Measurements from ENCODE around the gene LPCAT4.

Gene LPCAT4

GRCh38 chr15:34337557-34338306, 29.3 kb downstream of the LPCAT4 start, which contains the start of gene SLC12A6:
TSS of gene SLC12A6 (minus strand) at chr15:34337781. CDS start at chr15:34336680, 1,101 bp downstream.
- peaks cover 34% of the 10 kb centered on the region for H3K36me3 Mint-ChIP-seq (ENCODE audit: low read depth)
- no peaks in the 10 kb centered on the region for H3K27me3 Mint-ChIP-seq
- H3K27ac Mint-ChIP-seq, result peak within 1 kb of the TSS; percentile 90
- intact Hi-C loops (cut with micrococcal nuclease), result loop anchor here (5.0 to 10.0 kb wide), 3 partner anchors 110 to 1183 kb away; partner anchors contain the start of genes EMC4, EMC7 and PGBD4
- peak within 1 kb of the TSS; percentile 95 for H3K4me3 Mint-ChIP-seq
- H3K4me1 Mint-ChIP-seq (ENCODE audit: low read depth), result peaks cover 51% of the 10 kb centered on the region
- H3K9me3 Mint-ChIP-seq, result no peaks in the 10 kb centered on the region

GRCh38 chr15:34336991-34337556, 29.9 kb downstream of the LPCAT4 start:
- Mint-ChIP-seq H3K9me3 (no peaks in the 10 kb centered on the region), H3K36me3 (ENCODE audit: low read depth) (peaks cover 32% of the 10 kb centered on the region), H3K4me1 (ENCODE audit: low read depth) (peaks cover 50% of the 10 kb centered on the region), H3K27ac (peak overlapping the region; percentile 90), H3K4me3 (peak overlapping the region; percentile 95), H3K27me3 (no peaks in the 10 kb centered on the region)
- intact Hi-C loops (cut with micrococcal nuclease), result loop anchor here (5.0 to 10.0 kb wide), 3 partner anchors 110 to 1182 kb away; partner anchors contain the start of genes EMC4, EMC7 and PGBD4

- Mint-ChIP-seq H3K36me3 (ENCODE audit: low read depth) (peaks cover 25% of the 10 kb centered on the region), H3K4me1 (ENCODE audit: low read depth) (peaks cover 49% of the 10 kb centered on the region), H3K4me3 (peak overlapping the region; percentile 95), H3K27ac (peak overlapping the region; percentile 90), H3K27me3 (no peaks in the 10 kb centered on the region), H3K9me3 (no peaks in the 10 kb centered on the region)
- intact Hi-C loops (cut with micrococcal nuclease), result loop anchor here (5.0 to 10.0 kb wide), 3 partner anchors 109 to 1182 kb away; partner anchors contain the start of genes EMC4, EMC7 and PGBD4
These were observed 30.6 kb downstream of the LPCAT4 start for GRCh38 chr15:34336231-34336990.

- peaks cover 44% of the 10 kb centered on the region for H3K4me1 Mint-ChIP-seq (ENCODE audit: low read depth)
- H3K27ac Mint-ChIP-seq, result peak overlapping the region; percentile 90
- no peaks in the 10 kb centered on the region for H3K27me3 Mint-ChIP-seq
- intact Hi-C loops (cut with micrococcal nuclease), result loop anchor here (2.0 to 10.0 kb wide), 4 partner anchors 17 to 1181 kb away; partner anchors contain the start of genes EMC4, EMC7 and PGBD4
- no peaks in the 10 kb centered on the region for H3K9me3 Mint-ChIP-seq
- H3K4me3 Mint-ChIP-seq, result peak overlapping the region; percentile 95
- peaks cover 16% of the 10 kb centered on the region for H3K36me3 Mint-ChIP-seq (ENCODE audit: low read depth)
These were observed 31.6 kb downstream of the LPCAT4 start for GRCh38 chr15:34335176-34336032.

- intact Hi-C loops (cut with micrococcal nuclease), result loop anchor here (2.0 to 10.0 kb wide), 4 partner anchors 16 to 1180 kb away; partner anchors contain the start of genes EMC4, EMC7 and PGBD4
- Mint-ChIP-seq H3K4me3 (no peak overlapping the region), H3K4me1 (ENCODE audit: low read depth) (peaks cover 45% of the 10 kb centered on the region), H3K36me3 (ENCODE audit: low read depth) (peaks cover 14% of the 10 kb centered on the region), H3K9me3 (no peaks in the 10 kb centered on the region), H3K27ac (peak overlapping the region; percentile 90), H3K27me3 (no peaks in the 10 kb centered on the region)
These were observed 32.3 kb downstream of the LPCAT4 start for GRCh38 chr15:34334672-34335071.

GRCh38 chr15:34332553-34333120, 34.4 kb downstream of the LPCAT4 start:
- intact Hi-C loops (cut with micrococcal nuclease), result loop anchor here (10.0 kb wide), 1 partner anchor 1178 kb away; no protein-coding TSS in a partner anchor
- Mint-ChIP-seq H3K27me3 (no peaks in the 10 kb centered on the region), H3K4me3 (no peak overlapping the region), H3K4me1 (ENCODE audit: low read depth) (peaks cover 51% of the 10 kb centered on the region), H3K36me3 (ENCODE audit: low read depth) (peaks cover 14% of the 10 kb centered on the region), H3K9me3 (no peaks in the 10 kb centered on the region), H3K27ac (peak overlapping the region; percentile 90)

GRCh38 chr15:34331809-34332208, 35.2 kb downstream of the LPCAT4 start:
- H3K4me3 Mint-ChIP-seq, result no peak overlapping the region
- intact Hi-C loops (cut with micrococcal nuclease), result loop anchor here (10.0 kb wide), 1 partner anchor 1177 kb away; no protein-coding TSS in a partner anchor
- no peaks in the 10 kb centered on the region for H3K9me3 Mint-ChIP-seq
- H3K27ac Mint-ChIP-seq, result no peak overlapping the region
- no peaks in the 10 kb centered on the region for H3K27me3 Mint-ChIP-seq
- peaks cover 47% of the 10 kb centered on the region for H3K4me1 Mint-ChIP-seq (ENCODE audit: low read depth)
- H3K36me3 Mint-ChIP-seq (ENCODE audit: low read depth), result peaks cover 6% of the 10 kb centered on the region

- H3K27me3 Mint-ChIP-seq, result no peaks in the 10 kb centered on the region
- intact Hi-C loops (cut with micrococcal nuclease), result loop anchor here (10.0 kb wide), 1 partner anchor 1175 kb away; no protein-coding TSS in a partner anchor
- peaks cover 32% of the 10 kb centered on the region for H3K4me1 Mint-ChIP-seq (ENCODE audit: low read depth)
- no peak overlapping the region for H3K27ac Mint-ChIP-seq
- H3K36me3 Mint-ChIP-seq (ENCODE audit: low read depth), result peaks cover 6% of the 10 kb centered on the region
- no peaks in the 10 kb centered on the region for H3K9me3 Mint-ChIP-seq
- H3K4me3 Mint-ChIP-seq, result no peak overlapping the region
These were observed 36.7 kb downstream of the LPCAT4 start for GRCh38 chr15:34330279-34330678.

GRCh38 chr15:34329006-34329405, 38.0 kb downstream of the LPCAT4 start:
- intact Hi-C loops (cut with micrococcal nuclease), result no loop called here
- Mint-ChIP-seq H3K4me3 (no peak overlapping the region), H3K36me3 (ENCODE audit: low read depth) (peaks cover 6% of the 10 kb centered on the region), H3K9me3 (no peaks in the 10 kb centered on the region), H3K27me3 (no peaks in the 10 kb centered on the region), H3K4me1 (ENCODE audit: low read depth) (peaks cover 27% of the 10 kb centered on the region), H3K27ac (no peak overlapping the region)

GRCh38 chr15:34327906-34328305, 39.1 kb downstream of the LPCAT4 start:
- Mint-ChIP-seq H3K9me3 (no peaks in the 10 kb centered on the region), H3K4me1 (ENCODE audit: low read depth) (peaks cover 24% of the 10 kb centered on the region), H3K4me3 (no peak overlapping the region), H3K36me3 (ENCODE audit: low read depth) (peaks cover 6% of the 10 kb centered on the region), H3K27me3 (no peaks in the 10 kb centered on the region), H3K27ac (no peak overlapping the region)
- intact Hi-C loops (cut with micrococcal nuclease), result no loop called here

- H3K27me3 Mint-ChIP-seq, result no peaks in the 10 kb centered on the region
These were observed 41.6 kb downstream of the LPCAT4 start for GRCh38 chr15:34325368-34325767.

GRCh38 chr15:34324933-34325332, 42.1 kb downstream of the LPCAT4 start:
- Mint-ChIP-seq H3K4me1 (ENCODE audit: low read depth) (peaks cover 12% of the 10 kb centered on the region), H3K27me3 (no peaks in the 10 kb centered on the region), H3K36me3 (ENCODE audit: low read depth) (no peaks in the 10 kb centered on the region), H3K9me3 (no peaks in the 10 kb centered on the region), H3K4me3 (no peak overlapping the region), H3K27ac (no peak overlapping the region)
- intact Hi-C loops (cut with micrococcal nuclease), result no loop called here

More at GRCh38 chr15:34325368-34325767, 41.6 kb downstream of the LPCAT4 start:
- Mint-ChIP-seq H3K27ac (no peak overlapping the region), H3K36me3 (ENCODE audit: low read depth) (peaks cover 4% of the 10 kb centered on the region), H3K4me3 (no peak overlapping the region), H3K9me3 (no peaks in the 10 kb centered on the region), H3K4me1 (ENCODE audit: low read depth) (peaks cover 12% of the 10 kb centered on the region)
- intact Hi-C loops (cut with micrococcal nuclease), result no loop called here
